HEK293T (cell line): ENCODE results near the gene ERFL.

Experiments
- CTCF ChIA-PET: fragments of 350-600 bp; formaldehyde crosslinking; extraction: SDS; loops from one replicate; lab custom pipeline; 2021; ENCODE audit warnings: antibody characterized with exemption, inconsistent platforms; lab: Yijun Ruan, JAX
- POLR2A ChIA-PET: fragments of 350-600 bp; formaldehyde crosslinking; extraction: SDS; loops from one replicate; lab custom pipeline; 2020; ENCODE audit warnings: antibody characterized with exemption, inconsistent platforms; lab: Yijun Ruan, JAX
- DNase-seq: peaks from one replicate; pipeline ENCODE4 v3.0.0; 2012; ENCODE audit warnings: mixed read lengths; ENCODE audit errors: extremely low spot score
- ARNT ChIP-seq: fragments of 450-650 bp; IDR thresholded peaks from 2 replicates; pipeline ENCODE4 v1.6.1; 2017; ENCODE audit warnings: mild to moderate bottlenecking
- BHLHE40 ChIP-seq: fragments of 450-650 bp; IDR thresholded peaks from 2 replicates; pipeline ENCODE4 v1.6.1; 2016; ENCODE audit warnings: mild to moderate bottlenecking, moderate library complexity, borderline replicate concordance
- CTBP1 ChIP-seq: fragments of 450-650 bp; IDR thresholded peaks from 2 replicates; pipeline ENCODE4 v1.6.1; 2016; ENCODE audit warnings: borderline replicate concordance
- ELF4 ChIP-seq: fragments of 450-650 bp; IDR thresholded peaks from 2 replicates; pipeline ENCODE4 v1.6.1; 2017; ENCODE audit warnings: antibody characterized with exemption
- FOXA1 ChIP-seq: fragments of 450-650 bp; IDR thresholded peaks from 2 replicates; pipeline ENCODE4 v1.6.1; 2016; ENCODE audit warnings: mild to moderate bottlenecking
- FOXK2 ChIP-seq: fragments of 450-650 bp; IDR thresholded peaks from 2 replicates; pipeline ENCODE4 v1.6.1; 2016; ENCODE audit warnings: mild to moderate bottlenecking
- FOXM1 ChIP-seq: fragments of 450-650 bp; IDR thresholded peaks from 2 replicates; pipeline ENCODE4 v1.6.1; 2017; ENCODE audit warnings: mild to moderate bottlenecking, borderline replicate concordance
- HDGF ChIP-seq: fragments of 450-650 bp; IDR thresholded peaks from 2 replicates; pipeline ENCODE4 v1.6.1; 2017; ENCODE audit warnings: antibody characterized with exemption, borderline replicate concordance
- L3MBTL2 ChIP-seq: fragments of 450-650 bp; conservative IDR thresholded peaks from 2 replicates; pipeline ENCODE4 v1.6.1; 2016; ENCODE audit warnings: mild to moderate bottlenecking
- LEF1 ChIP-seq: fragments of 450-650 bp; IDR thresholded peaks from 2 replicates; pipeline ENCODE4 v1.6.1; 2017; ENCODE audit warnings: mild to moderate bottlenecking, borderline replicate concordance
- NFRKB ChIP-seq: fragments of 450-650 bp; IDR thresholded peaks from 2 replicates; pipeline ENCODE4 v1.6.1; 2016; ENCODE audit warnings: mild to moderate bottlenecking, moderate library complexity
- PKNOX1 ChIP-seq: fragments of 450-650 bp; IDR thresholded peaks from 2 replicates; pipeline ENCODE4 v1.6.1; 2016
- SP1 ChIP-seq: fragments of 450-650 bp; IDR thresholded peaks from 2 replicates; pipeline ENCODE4 v1.6.1; 2017
- SUZ12 ChIP-seq: fragments of 450-650 bp; IDR thresholded peaks from 2 replicates; pipeline ENCODE4 v1.6.1; 2016; ENCODE audit warnings: mild to moderate bottlenecking
- TARDBP ChIP-seq: fragments of 450-650 bp; IDR thresholded peaks from 2 replicates; pipeline ENCODE4 v1.6.1; 2016
- ZNF384 ChIP-seq: fragments of 450-650 bp; IDR thresholded peaks from 2 replicates; pipeline ENCODE4 v1.6.1; 2016

Gene ERFL

GRCh38 chr19:41968751-41969595 is 40.7 kb upstream of the ERFL start:
- TF ChIP-seq BHLHE40 = no peak
- no peak for TF ChIP-seq SP1
- TF ChIP-seq L3MBTL2 = no peak
- TF ChIP-seq TARDBP = no peak
- no peak for TF ChIP-seq FOXK2
- no peak for TF ChIP-seq ZNF384
- TF ChIP-seq ARNT = no peak
- TF ChIP-seq PKNOX1 = no peak
- TF ChIP-seq SUZ12 = no peak
- TF ChIP-seq ELF4 = no peak
- no peak for TF ChIP-seq LEF1
- no peak for TF ChIP-seq FOXA1
- TF ChIP-seq CTBP1 = no peak
- no peak for TF ChIP-seq FOXM1
- no peak for DNase-seq
- CTCF ChIA-PET = interaction anchor here (0.6 kb wide), 1 partner anchor 617 kb away, joined by 3 read pairs; no protein-coding TSS in a partner anchor
- POLR2A ChIA-PET = no interaction called here

GRCh38 chr19:41967054-41967783 is 39.0 kb upstream of the ERFL start:
- POLR2A ChIA-PET = no interaction called here
- no peak for DNase-seq
- CTCF ChIA-PET = no interaction called here

GRCh38 chr19:41965106-41965505 is 36.9 kb upstream of the ERFL start:
- DNase-seq = no peak
- CTCF ChIA-PET = interaction anchor here (0.7 kb wide), 1 partner anchor 14 kb away, joined by 6 read pairs; no protein-coding TSS in a partner anchor
- POLR2A ChIA-PET = no interaction called here
- TF ChIP-seq CTBP1 (no peak), ZNF384 (no peak), ELF4 (no peak), TARDBP (no peak), LEF1 (no peak), BHLHE40 (no peak), FOXM1 (no peak), FOXK2 (no peak), NFRKB (no peak), L3MBTL2 (no peak), SUZ12 (no peak), HDGF (no peak), FOXA1 (no peak), PKNOX1 (no peak), ARNT (no peak), SP1 (no peak)

More at GRCh38 chr19:41967054-41967783, 39.0 kb upstream of the ERFL start:
- TF ChIP-seq TARDBP (no peak), ELF4 (no peak), ZNF384 (no peak)

- CTCF ChIA-PET = interaction anchor here (1.5 kb wide), 1 partner anchor 62 kb away, joined by 6 read pairs; no protein-coding TSS in a partner anchor
- POLR2A ChIA-PET = no interaction called here
- TF ChIP-seq L3MBTL2 = no peak
- peak; percentile 84 for TF ChIP-seq ZNF384
- no peak for DNase-seq
These were observed 32.7 kb upstream of the ERFL start for GRCh38 chr19:41960973-41961372.

GRCh38 chr19:41959056-41960053 is 31.1 kb upstream of the ERFL start, which contains the start of gene RABAC1:
RABAC1 (minus strand) TSS chr19:41959321; CDS start chr19:41959292, 29 bp downstream.
- POLR2A ChIA-PET = interaction anchor here (0.6 to 2.4 kb wide), 16 partner anchors 12 to 283 kb away, joined by 3 to 15 read pairs (median 4); partner anchors contain the start of genes GSK3A, RPS19 and ZNF574
- peak; percentile 91 for DNase-seq

More at GRCh38 chr19:41959056-41960053, 31.1 kb upstream of the ERFL start, which contains the start of gene RABAC1:
- no peak for TF ChIP-seq LEF1
- TF ChIP-seq NFRKB = no peak
- TF ChIP-seq SP1 = no peak
- TF ChIP-seq L3MBTL2 = peak; percentile 29; the same call in 1 of the 2 replicates
- TF ChIP-seq TARDBP = no peak
- no peak for TF ChIP-seq ZNF384
- no peak for TF ChIP-seq ARNT
- no peak for TF ChIP-seq CTBP1
- TF ChIP-seq ELF4 = no peak; the same call in 1 of the 2 replicates
- CTCF ChIA-PET = interaction anchor here (1.0 kb wide), 1 partner anchor 76 kb away, joined by 3 read pairs; no protein-coding TSS in a partner anchor
